Neural cell (in vitro differentiated cells): ENCODE results near the gene PSMG3. TPM values are rescaled to one million over a fixed set of nuclear protein-coding genes. Genes with fewer than 3 reads are reported as not detected.

Experiments used
- H2AFZ ChIP-seq: fragments of 200-600, 300-800 bp; sonication (generic), shearing (Covaris generic); 2 replicates; pipeline ENCODE4 v1.6.0; 2014; ENCODE audit warnings: low read depth, mild to moderate bottlenecking, antibody characterized with exemption, low read length, moderate library complexity
- H3F3A ChIP-seq: fragments of 200-600 bp; shearing (Covaris generic); 2 replicates; pipeline ENCODE4 v1.6.1; 2016; ENCODE audit warnings: mild to moderate bottlenecking, moderate library complexity, mixed read lengths, antibody characterized with exemption, low read length; ENCODE audit not compliant: insufficient read depth, poor library complexity, severe bottlenecking
- H3K27ac ChIP-seq: fragments of 200-600, 300-800 bp; sonication (generic), shearing (Covaris generic); 2 replicates; pipeline ENCODE4 v1.5.1; 2014; ENCODE audit warnings: mild to moderate bottlenecking, low read length, moderate library complexity
- H3K27me3 ChIP-seq: fragments of 300-800, 200-600 bp; sonication (generic), shearing (Covaris generic); 2 replicates; pipeline ENCODE4 v1.6.0; 2014; ENCODE audit warnings: mild to moderate bottlenecking, low read depth, low read length, moderate library complexity; ENCODE audit not compliant: insufficient read depth
- H3K36me3 ChIP-seq: fragments of 300-800, 200-600 bp; sonication (generic), shearing (Covaris generic); 2 replicates; pipeline ENCODE4 v1.5.1; 2014; ENCODE audit warnings: mild to moderate bottlenecking, antibody characterized with exemption, low read length, moderate library complexity; ENCODE audit not compliant: insufficient read depth
- H3K4me2 ChIP-seq: fragments of 300-800, 200-600 bp; sonication (generic), shearing (Covaris generic); 2 replicates; pipeline ENCODE4 v1.6.0; 2014; ENCODE audit warnings: mild to moderate bottlenecking, low read length
- H3K4me3 ChIP-seq: fragments of 300-800, 200-600 bp; sonication (generic), shearing (Covaris generic); 2 replicates; pipeline ENCODE4 v1.5.1; 2014; ENCODE audit warnings: mild to moderate bottlenecking, low read length, moderate library complexity
- H3K79me2 ChIP-seq: fragments of 200-600 bp; shearing (Covaris generic); replicated peaks from 2 replicates; pipeline ENCODE4 v1.6.0; 2014; ENCODE audit warnings: mild to moderate bottlenecking, low read length, moderate library complexity; ENCODE audit not compliant: insufficient read depth
- H3K9ac ChIP-seq: fragments of 300-800, 200-600 bp; sonication (generic), shearing (Covaris generic); 2 replicates; pipeline ENCODE4 v1.6.1; 2016; ENCODE audit warnings: mild to moderate bottlenecking, low read length, mixed read lengths
- H3K9me2 ChIP-seq: fragments of 200-600 bp; shearing (Covaris generic); 2 replicates; pipeline ENCODE4 v1.6.1; 2016; ENCODE audit warnings: mild to moderate bottlenecking, low read length, mixed read lengths; ENCODE audit not compliant: insufficient read depth
- H3K9me3 ChIP-seq: fragments of 200-600, 300-800 bp; sonication (generic), shearing (Covaris generic); 2 replicates; pipeline ENCODE4 v1.6.1; 2016; ENCODE audit warnings: mild to moderate bottlenecking, mixed run types, low read length, moderate library complexity, mixed read lengths
- H4K20me1 ChIP-seq: fragments of 200-600 bp; shearing (Covaris generic); 2 replicates; pipeline ENCODE4 v1.6.1; 2016; ENCODE audit warnings: mild to moderate bottlenecking, mixed run types; ENCODE audit not compliant: insufficient read depth
- CTCF ChIP-seq: fragments of 450-650 bp; IDR thresholded peaks from 2 replicates; pipeline ENCODE4 v1.5.1; 2014; ENCODE audit warnings: antibody characterized with exemption, mild to moderate bottlenecking, moderate library complexity; ENCODE audit not compliant: poor library complexity, severe bottlenecking
- EP300 ChIP-seq: fragments of 450-650 bp; conservative IDR thresholded peaks from 2 replicates; pipeline ENCODE4 v1.6.1; 2014; ENCODE audit warnings: antibody characterized with exemption, mild to moderate bottlenecking, moderate library complexity; ENCODE audit not compliant: poor library complexity, severe bottlenecking
- EZH2 ChIP-seq: fragments of 200-600, 300-800 bp; shearing (Covaris generic), sonication (generic); IDR thresholded peaks from 2 replicates; pipeline ENCODE4 v1.6.1; 2014; ENCODE audit warnings: antibody characterized with exemption, low read length, borderline replicate concordance, mild to moderate bottlenecking; ENCODE audit not compliant: insufficient read depth, poor library complexity, severe bottlenecking
- MXI1 ChIP-seq: fragments of 450-650 bp; conservative IDR thresholded peaks from 2 replicates; pipeline ENCODE4 v1.6.1; 2014; ENCODE audit warnings: antibody characterized with exemption, mild to moderate bottlenecking; ENCODE audit not compliant: poor library complexity, severe bottlenecking
- POLR2AphosphoS5 ChIP-seq: IDR thresholded peaks from 2 replicates; pipeline ENCODE4 v1.6.1; 2012
- RAD21 ChIP-seq: fragments of 450-650 bp; conservative IDR thresholded peaks from 2 replicates; pipeline ENCODE4 v1.6.1; 2014; ENCODE audit warnings: antibody characterized with exemption, mild to moderate bottlenecking, moderate library complexity
- REST ChIP-seq: IDR thresholded peaks from 2 replicates; pipeline ENCODE4 v1.6.1; 2012; ENCODE audit warnings: borderline replicate concordance
- SMC3 ChIP-seq: fragments of 450-650 bp; conservative IDR thresholded peaks from 2 replicates; pipeline ENCODE4 v1.6.1; 2014; ENCODE audit warnings: antibody characterized with exemption, mild to moderate bottlenecking, moderate library complexity; ENCODE audit not compliant: poor library complexity
- TAF1 ChIP-seq: IDR thresholded peaks from 2 replicates; pipeline ENCODE4 v1.6.1; 2012; ENCODE audit warnings: low read depth
- polyA plus RNA-seq: library from polyadenylated mRNA; depleted of rRNA; stranded (reverse); fragments of >200 nt; gene quantifications from 2 replicates; pipeline ENCODE4 v1.2.3, GENCODE V29; 2014

Gene PSMG3
- polyA plus RNA-seq, 1 donor from 2014 or later, result 50.6 TPM

- Histone ChIP-seq H3K79me2 (no peaks in the 10 kb centered on the region), H3K27ac (no peak overlapping the region), H3K9me3 (no peaks in the 10 kb centered on the region), H3K4me2 (no peak overlapping the region), H4K20me1 (no peaks in the 10 kb centered on the region), H3K27me3 (no peaks in the 10 kb centered on the region), H3K4me3 (no peak overlapping the region), H3K9ac (no peak overlapping the region), H2AFZ (no peak overlapping the region), H3K9me2 (no peaks in the 10 kb centered on the region), H3K36me3 (no peaks in the 10 kb centered on the region), H3F3A (no peaks in the 10 kb centered on the region)
- TF ChIP-seq CTCF, result no peak
- TF ChIP-seq EP300, result no peak
- no peak for TF ChIP-seq POLR2AphosphoS5
- TF ChIP-seq SMC3, result no peak
- no peak for TF ChIP-seq EZH2
- TF ChIP-seq MXI1, result no peak
- TF ChIP-seq TAF1, result no peak
- no peak for TF ChIP-seq REST
- no peak for TF ChIP-seq RAD21
These were observed 32.6 kb upstream of the PSMG3 start for GRCh38 chr7:1602386-1602785.

GRCh38 chr7:1601956-1602355 lies 32.1 kb upstream of the PSMG3 start:
- H3K9ac ChIP-seq, result no peak overlapping the region
- no peaks in the 10 kb centered on the region for H3K27me3 ChIP-seq
- no peaks in the 10 kb centered on the region for H3K36me3 ChIP-seq
- H3K27ac ChIP-seq, result no peak overlapping the region
- no peak overlapping the region for H3K4me2 ChIP-seq
- no peaks in the 10 kb centered on the region for H3F3A ChIP-seq
- no peak overlapping the region for H3K4me3 ChIP-seq
- no peak for TF ChIP-seq TAF1
- TF ChIP-seq RAD21, result no peak
- no peaks in the 10 kb centered on the region for H3K9me2 ChIP-seq
- no peaks in the 10 kb centered on the region for H3K9me3 ChIP-seq
- no peaks in the 10 kb centered on the region for H4K20me1 ChIP-seq
- no peak overlapping the region for H2AFZ ChIP-seq
- H3K79me2 ChIP-seq, result no peaks in the 10 kb centered on the region
